ENCODE measurements around the gene ACY1. TPM values are rescaled to one million over a fixed set of nuclear protein-coding genes. Genes with fewer than 3 reads are reported as not detected.

The ACY1 gene
- total RNA-seq: 10 to 100 TPM; 14.8 to 45.3 (median 27.7) TPM
- 10 to 100 TPM; 18.3 to 21.2 TPM for polyA plus RNA-seq
- long read RNA-seq, donor 1, transcript ACY1-215 (15 exons, 1,684 nt): major isoform, 27 of 36 reads
- long read RNA-seq, donor 1, partial matches to known transcripts: 1 of 36 reads
- long read RNA-seq, donor 1, other reads (novel, unspliced or antisense): 3 of 36 reads
- long read RNA-seq, donor 2, transcript ACY1-215 (15 exons, 1,684 nt): major isoform, 115 of 130 reads
- long read RNA-seq, donor 2, partial matches to known transcripts: 0 of 130 reads
- long read RNA-seq, donor 2, other reads (novel, unspliced or antisense): 10 of 130 reads
- long read RNA-seq, donor 3, transcript ACY1-215 (15 exons, 1,684 nt): major isoform, 17 of 21 reads
- long read RNA-seq, donor 3, partial matches to known transcripts: 2 of 21 reads
- long read RNA-seq, donor 3, other reads (novel, unspliced or antisense): 0 of 21 reads

DNA sequence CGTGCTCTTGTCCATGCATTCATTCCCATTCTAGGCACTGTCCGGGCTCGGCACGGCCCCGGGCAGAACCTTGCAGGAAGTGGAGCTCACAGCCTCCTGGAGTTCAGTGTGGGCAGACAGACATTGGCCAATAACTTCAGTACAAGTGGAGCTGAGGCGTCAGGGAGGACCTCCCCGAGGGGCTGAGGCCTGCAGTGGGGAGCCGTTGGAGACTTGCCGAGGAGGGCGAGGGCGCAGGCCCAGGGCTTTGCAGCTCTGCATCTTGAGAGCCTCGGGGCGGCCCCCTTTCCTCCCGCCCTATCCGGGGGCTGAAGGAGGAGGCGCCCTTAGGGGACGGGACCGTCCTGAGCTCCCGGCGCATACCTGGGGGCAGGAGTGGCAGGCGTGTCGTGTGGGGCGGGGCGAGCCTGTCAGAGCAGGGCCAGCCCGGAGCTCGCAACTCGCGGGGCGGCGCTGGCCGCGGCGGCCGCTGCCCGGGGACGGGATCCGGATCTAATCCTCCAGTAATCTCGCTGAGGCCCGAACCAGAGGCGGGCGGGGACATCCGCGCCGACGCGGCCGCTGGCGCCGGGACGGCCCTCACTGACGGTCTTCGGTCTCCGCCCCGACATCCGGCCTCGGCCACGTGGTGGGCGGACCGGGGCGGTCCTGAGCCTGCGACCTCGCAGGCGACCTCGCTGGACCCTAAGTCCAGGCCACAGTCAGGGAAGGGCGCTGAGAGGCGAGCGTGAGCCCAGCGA lies at the start of gene ACY1:
TSS of gene ACY1 (plus strand) at position 698 of the 740 bp plus-strand sequence. CDS start 530 bp downstream, outside the sequence.
- peak within 1 kb of the TSS; percentile 38 to 84 (median 70) for H3K4me3 ChIP-seq
- no peaks in the 10 kb centered on the region for H3K9me3 ChIP-seq
- intact Hi-C loops (cut with DNase I): no loop called here
- H3K4me1 ChIP-seq: peaks cover 5 to 29% (median 20%) of the 10 kb centered on the region in 12 donors
- peak within 1 kb of the TSS; percentile 92 to 98 (median 95) for H3K27ac ChIP-seq
- H3K36me3 ChIP-seq: peaks cover 0 to 4% (median 0%) of the 10 kb centered on the region in 9 donors
- WGBS, 4 donors: 0 to 1% (median 0%) methylated on average over 16 to 68 of the region's 68 CpGs
- no peaks in the 10 kb centered on the region for H3K27me3 ChIP-seq
- ATAC-seq: peak; percentile 67 to 93 (median 90)
- DNase-seq: peak; percentile 91 to 94 (median 92)
- TF ChIP-seq, protein P1, sequence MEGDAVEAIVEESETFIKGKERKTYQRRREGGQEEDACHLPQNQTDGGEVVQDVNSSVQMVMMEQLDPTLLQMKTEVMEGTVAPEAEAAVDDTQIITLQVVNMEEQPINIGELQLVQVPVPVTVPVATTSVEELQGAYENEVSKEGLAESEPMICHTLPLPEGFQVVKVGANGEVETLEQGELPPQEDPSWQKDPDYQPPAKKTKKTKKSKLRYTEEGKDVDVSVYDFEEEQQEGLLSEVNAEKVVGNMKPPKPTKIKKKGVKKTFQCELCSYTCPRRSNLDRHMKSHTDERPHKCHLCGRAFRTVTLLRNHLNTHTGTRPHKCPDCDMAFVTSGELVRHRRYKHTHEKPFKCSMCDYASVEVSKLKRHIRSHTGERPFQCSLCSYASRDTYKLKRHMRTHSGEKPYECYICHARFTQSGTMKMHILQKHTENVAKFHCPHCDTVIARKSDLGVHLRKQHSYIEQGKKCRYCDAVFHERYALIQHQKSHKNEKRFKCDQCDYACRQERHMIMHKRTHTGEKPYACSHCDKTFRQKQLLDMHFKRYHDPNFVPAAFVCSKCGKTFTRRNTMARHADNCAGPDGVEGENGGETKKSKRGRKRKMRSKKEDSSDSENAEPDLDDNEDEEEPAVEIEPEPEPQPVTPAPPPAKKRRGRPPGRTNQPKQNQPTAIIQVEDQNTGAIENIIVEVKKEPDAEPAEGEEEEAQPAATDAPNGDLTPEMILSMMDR (IDR thresholded peaks at IDR 0.05): peak in 1 of 12 donors; percentile 14
- peak; percentile 3 to 86 for TF ChIP-seq POLR2A (IDR thresholded peaks at IDR 0.05)

DNA sequence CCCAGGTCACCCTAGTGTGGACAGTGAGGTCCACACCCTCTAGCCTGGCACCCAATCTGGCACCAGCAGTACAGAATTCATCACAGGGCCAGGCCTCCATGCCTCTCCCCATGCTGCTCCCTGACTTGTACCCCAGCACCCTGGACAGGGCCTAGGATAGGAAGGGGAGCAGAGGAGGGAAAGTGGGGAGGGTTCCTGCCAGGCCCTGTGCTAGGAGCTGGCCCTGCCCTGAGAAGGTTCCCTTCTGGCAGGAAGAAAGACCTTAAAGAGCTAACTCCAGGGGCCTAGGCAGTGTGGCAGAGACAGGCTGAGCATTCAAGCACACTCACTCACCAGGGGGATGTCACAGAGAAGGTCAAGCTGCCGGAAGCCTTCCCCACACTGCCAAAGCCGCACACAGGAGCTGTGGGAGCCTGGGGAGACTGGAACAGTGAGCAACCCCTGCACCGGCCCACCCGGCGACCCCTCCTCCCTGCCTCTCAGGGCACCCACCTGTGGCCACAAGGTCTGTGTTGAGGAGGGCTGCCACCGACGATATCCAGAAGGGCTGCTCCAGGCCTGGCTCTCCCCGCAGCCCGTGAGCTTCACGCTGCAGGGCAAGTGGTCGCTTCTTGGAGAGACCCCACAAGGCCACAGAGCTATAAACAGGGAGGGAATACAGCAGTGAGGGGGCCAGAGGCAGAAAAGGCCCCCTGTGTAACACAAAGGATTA lies 49.0 kb upstream of the ACY1 start:
- H3K36me3 ChIP-seq: peaks cover 0 to 68% (median 48%) of the 10 kb centered on the region in 9 donors
- no peak for DNase-seq
- H3K27ac ChIP-seq: no peak overlapping the region
- TF ChIP-seq POLR2A (IDR thresholded peaks at IDR 0.05): no peak
- TF ChIP-seq, protein P1 (IDR thresholded peaks at IDR 0.05): no peak
- intact Hi-C loops (cut with DNase I): no loop called here
- H3K27me3 ChIP-seq: no peaks in the 10 kb centered on the region
- WGBS, 4 donors: 89 to 98% (median 95%) methylated on average over 11 of the region's 11 CpGs
- H3K9me3 ChIP-seq: no peaks in the 10 kb centered on the region
- H3K4me3 ChIP-seq: no peak overlapping the region
- no peaks in the 10 kb centered on the region for H3K4me1 ChIP-seq
- ATAC-seq: no peak

DNA sequence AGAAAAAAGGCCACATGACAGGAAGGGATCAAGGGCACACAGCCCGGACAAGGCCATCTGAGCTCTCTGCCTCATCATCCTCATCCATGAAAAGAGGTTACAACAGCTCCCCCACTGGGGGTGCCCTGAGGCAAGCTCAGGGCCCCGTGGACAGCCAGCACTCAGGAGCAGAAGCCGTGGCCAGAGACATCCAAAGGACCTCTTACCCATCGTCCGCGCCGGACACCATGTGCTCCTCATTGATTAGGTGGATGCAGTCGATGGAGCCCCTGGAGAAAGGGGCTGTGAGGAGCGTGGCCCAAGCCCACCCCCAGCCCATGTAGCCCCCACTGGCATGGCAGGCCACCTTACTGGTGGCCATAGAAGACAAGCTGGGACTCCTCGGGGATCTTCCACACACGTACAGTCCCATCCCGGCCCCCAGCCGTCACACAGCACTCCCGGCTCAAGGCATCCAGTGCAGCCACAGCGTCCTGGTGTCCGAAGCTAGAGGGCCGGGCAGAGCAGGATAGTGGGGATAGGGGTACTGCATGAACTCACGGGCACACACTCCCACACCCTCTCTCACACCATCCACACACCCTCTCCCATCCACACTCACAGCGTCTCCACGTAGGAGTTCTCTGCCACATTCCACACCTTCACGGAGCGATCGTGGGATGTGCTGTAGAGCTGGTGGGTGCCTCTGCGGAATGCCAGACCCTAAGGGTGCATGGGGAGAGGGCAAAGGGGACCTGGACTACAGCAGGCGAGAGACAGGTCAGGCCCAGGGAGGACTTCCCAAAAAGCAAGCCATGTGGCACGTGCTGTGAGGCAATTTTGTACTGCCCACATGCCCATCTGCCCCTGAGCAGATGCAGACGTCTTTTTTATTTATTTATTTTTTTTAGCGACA lies 48.1 kb upstream of the ACY1 start:
- H3K27ac ChIP-seq: no peak overlapping the region
- intact Hi-C loops (cut with DNase I): no loop called here
- H3K9me3 ChIP-seq: no peaks in the 10 kb centered on the region
- no peak for TF ChIP-seq POLR2A (IDR thresholded peaks at IDR 0.05)
- TF ChIP-seq, protein P1 (IDR thresholded peaks at IDR 0.05): no peak
- ATAC-seq (no peak), DNase-seq (peak in 1 of 5 donors; percentile 15)
- WGBS, 4 donors: 89 to 93% (median 92%) methylated on average over 25 to 28 of the region's 28 CpGs
- H3K27me3 ChIP-seq: no peaks in the 10 kb centered on the region
- no peak overlapping the region for H3K4me3 ChIP-seq
- peaks cover 0 to 69% (median 51%) of the 10 kb centered on the region in 9 donors for H3K36me3 ChIP-seq
- H3K4me1 ChIP-seq: peaks cover 0 to 3% (median 0%) of the 10 kb centered on the region in 12 donors
